ENCODE results near the gene TCHP. TPM values are rescaled to one million over a fixed set of nuclear protein-coding genes. Genes with fewer than 3 reads are reported as not detected.

Gene TCHP
- total and polyA plus RNA-seq, 2 of the 13 experiments (the other 11 are each of a cell fraction or from before 2014, with no cell fraction given): 6.7 to 12.2 TPM

- TF ChIP-seq ZBED4 (CRISPR knock-in tag; IDR thresholded peaks at IDR 0.05; ENCODE audit: borderline replicate concordance) (no peak), ZSCAN30 (CRISPR knock-in tag; IDR thresholded peaks at IDR 0.05) (no peak), ZIK1 (CRISPR knock-in tag; IDR thresholded peaks at IDR 0.05; ENCODE audit: borderline replicate concordance, low read depth) (no peak), NFE2L1 (CRISPR knock-in tag; IDR thresholded peaks at IDR 0.05; ENCODE audit: borderline replicate concordance) (no peak), NFAT5 (CRISPR knock-in tag; IDR thresholded peaks at IDR 0.05) (no peak), KDM5B (CRISPR knock-in tag; IDR thresholded peaks at IDR 0.05; ENCODE audit: borderline replicate concordance) (no peak), ZNF75D (CRISPR knock-in tag; IDR thresholded peaks at IDR 0.05; ENCODE audit: borderline replicate concordance) (no peak), ZNF615 (CRISPR knock-in tag; IDR thresholded peaks at IDR 0.05; ENCODE audit: borderline replicate concordance) (no peak), AGO1 (IDR thresholded peaks at IDR 0.05; ENCODE audit: low read depth, low read length, poor library complexity, severe bottlenecking) (no peak), SNRNP70 (IDR thresholded peaks at IDR 0.05; ENCODE audit: low read depth, low read length) (no peak), ZNF142 (CRISPR knock-in tag; IDR thresholded peaks at IDR 0.05) (no peak), ZNF720 (CRISPR knock-in tag; IDR thresholded peaks at IDR 0.05) (no peak), ZNF543 (CRISPR knock-in tag; IDR thresholded peaks at IDR 0.05) (0 out of 2 replicates have a peak, but pooled peaks have one; percentile 42)
Observed at GRCh38 chr12:109949089-109949488, 49.0 kb downstream of the TCHP start (continued).

Data from HepG2 (cell line).